DOHH2 (cell line): ENCODE measurements around the gene SERPINB12.
A peak's percentile ranks its signal among the peaks of the same experiment; 100 is the strongest.

Experiments used
- H3F3A ChIP-seq: fragments of 200-600 bp; sonication (generic), shearing (Covaris generic); 2 replicates; pipeline ENCODE4 v1.6.0; 2016; ENCODE audit warnings: antibody characterized with exemption, mild to moderate bottlenecking; ENCODE audit not compliant: control insufficient read depth, insufficient read depth
- H3K27ac ChIP-seq: fragments of 200-600 bp; sonication (generic); 2 replicates; pipeline ENCODE4 v1.5.1; 2014; ENCODE audit warnings: low read depth, mild to moderate bottlenecking, low read length, moderate library complexity
- H3K27me3 ChIP-seq: fragments of 200-600 bp; sonication (generic); 2 replicates; pipeline ENCODE4 v1.6.1; 2014; ENCODE audit warnings: mild to moderate bottlenecking, low read length, mixed read lengths; ENCODE audit not compliant: control insufficient read depth
- H3K36me3 ChIP-seq: fragments of 200-600 bp; sonication (generic); 2 replicates; pipeline ENCODE4 v1.6.1; 2014; ENCODE audit warnings: mild to moderate bottlenecking, low read length, moderate library complexity, mixed read lengths; ENCODE audit not compliant: control insufficient read depth
- H3K4me1 ChIP-seq: fragments of 200-600 bp; sonication (generic); 2 replicates; pipeline ENCODE4 v1.6.1; 2014; ENCODE audit warnings: mild to moderate bottlenecking, low read length, mixed read lengths; ENCODE audit not compliant: control insufficient read depth
- H3K4me2 ChIP-seq: fragments of 200-600 bp; sonication (generic); 2 replicates; pipeline ENCODE4 v1.6.0; 2014; ENCODE audit warnings: mild to moderate bottlenecking, low read length, moderate library complexity
- H3K4me3 ChIP-seq: fragments of 200-600 bp; sonication (generic); 2 replicates; pipeline ENCODE4 v1.5.1; 2014; ENCODE audit warnings: mild to moderate bottlenecking, low read length, mixed read lengths
- H3K79me2 ChIP-seq: fragments of 200-600 bp; sonication (generic); 2 replicates; pipeline ENCODE4 v1.6.1; 2014; ENCODE audit warnings: mild to moderate bottlenecking, low read length, mixed read lengths; ENCODE audit not compliant: control insufficient read depth
- H3K9me2 ChIP-seq: fragments of 200-600 bp; sonication (generic); replicated peaks from 2 replicates; pipeline ENCODE4 v1.6.1; 2014; ENCODE audit warnings: mild to moderate bottlenecking, low read length, mixed read lengths; ENCODE audit not compliant: control insufficient read depth
- H3K9me3 ChIP-seq: fragments of 200-600 bp; sonication (generic); 2 replicates; pipeline ENCODE4 v1.6.1; 2014; ENCODE audit warnings: antibody characterized with exemption, low read length, mixed read lengths; ENCODE audit not compliant: control insufficient read depth, insufficient read depth
- H4K20me1 ChIP-seq: fragments of 200-600 bp; sonication (generic); 2 replicates; pipeline ENCODE4 v1.6.0; 2014; ENCODE audit warnings: low read depth, mild to moderate bottlenecking, antibody characterized with exemption, low read length, moderate library complexity; ENCODE audit not compliant: control insufficient read depth, insufficient read depth
- EZH2phosphoT487 ChIP-seq: fragments of 200-600 bp; sonication (generic); IDR thresholded peaks from 2 replicates; pipeline ENCODE4 v1.6.1; 2017; ENCODE audit warnings: borderline replicate concordance, mild to moderate bottlenecking, antibody characterized with exemption, low read length, moderate library complexity, mixed read lengths
- TF ChIP-seq, protein P1 (sequence below): fragments of 200-600 bp; sonication (generic); IDR thresholded peaks from one replicate; pipeline ENCODE4 v1.5.1; 2014; ENCODE audit warnings: antibody characterized with exemption, mild to moderate bottlenecking, low read depth, low read length; ENCODE audit not compliant: poor library complexity, severe bottlenecking

Gene SERPINB12

GRCh38 chr18:63515801-63516200 is 26.4 kb upstream of the SERPINB12 start:
- H3K36me3 ChIP-seq: no peaks in the 10 kb centered on the region
- no peak overlapping the region for H3K4me3 ChIP-seq
- no peak for TF ChIP-seq EZH2phosphoT487
- no peaks in the 10 kb centered on the region for H3K9me2 ChIP-seq
- no peaks in the 10 kb centered on the region for H4K20me1 ChIP-seq
- H3K4me1 ChIP-seq: no peaks in the 10 kb centered on the region
- H3K9me3 ChIP-seq: no peaks in the 10 kb centered on the region
- peaks cover 10% of the 10 kb centered on the region for H3K27me3 ChIP-seq
- no peaks in the 10 kb centered on the region for H3F3A ChIP-seq
- H3K79me2 ChIP-seq: no peaks in the 10 kb centered on the region
- no peak overlapping the region for H3K27ac ChIP-seq
- H3K4me2 ChIP-seq: no peak overlapping the region

DNA sequence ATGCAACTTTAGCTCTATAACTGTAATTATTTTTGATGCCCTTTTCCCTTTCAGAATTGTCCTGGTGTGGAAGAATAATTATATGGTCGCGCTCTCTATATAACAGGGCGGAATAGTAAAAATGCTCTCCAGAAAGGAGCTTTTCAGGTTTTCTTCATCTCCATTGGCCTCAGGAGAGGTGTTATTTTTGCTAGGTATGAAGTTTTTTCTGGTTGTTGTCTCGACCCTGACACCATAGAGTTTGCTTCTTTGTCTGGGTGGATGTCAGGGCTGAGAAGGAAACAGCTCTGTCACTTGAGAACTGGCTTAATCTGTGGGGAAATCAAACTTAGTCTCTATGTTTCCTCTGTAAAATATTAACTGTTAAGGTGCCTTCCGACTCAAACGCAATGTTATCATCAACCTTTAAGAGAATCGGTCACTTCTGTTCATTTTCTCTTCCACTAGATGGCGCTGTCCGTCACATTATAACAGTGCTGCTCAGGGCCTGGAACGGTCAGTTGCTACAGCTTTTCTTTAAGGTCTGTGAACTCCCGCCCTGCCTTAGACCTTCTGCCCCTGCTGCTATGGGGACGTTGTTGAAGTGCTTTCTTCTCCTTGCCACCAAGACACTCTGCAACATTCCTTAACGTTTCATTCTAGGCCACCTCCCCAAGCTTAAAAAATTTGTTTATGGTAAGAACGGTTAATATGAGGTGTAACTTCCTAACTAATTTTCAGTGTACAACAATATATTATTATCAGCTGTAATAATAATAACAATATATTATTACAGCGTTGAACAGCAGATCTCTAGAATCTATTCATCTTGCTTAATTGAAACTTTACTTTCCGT is 23.8 kb upstream of the SERPINB12 start:
- Histone ChIP-seq H3K4me3 (no peak overlapping the region), H3K9me3 (no peaks in the 10 kb centered on the region), H3K4me1 (no peaks in the 10 kb centered on the region), H3K27me3 (peaks cover 18% of the 10 kb centered on the region), H3F3A (no peaks in the 10 kb centered on the region), H3K4me2 (no peak overlapping the region), H3K36me3 (no peaks in the 10 kb centered on the region), H3K79me2 (no peaks in the 10 kb centered on the region), H4K20me1 (no peaks in the 10 kb centered on the region), H3K9me2 (no peaks in the 10 kb centered on the region), H3K27ac (no peak overlapping the region)
- TF ChIP-seq, protein P1, sequence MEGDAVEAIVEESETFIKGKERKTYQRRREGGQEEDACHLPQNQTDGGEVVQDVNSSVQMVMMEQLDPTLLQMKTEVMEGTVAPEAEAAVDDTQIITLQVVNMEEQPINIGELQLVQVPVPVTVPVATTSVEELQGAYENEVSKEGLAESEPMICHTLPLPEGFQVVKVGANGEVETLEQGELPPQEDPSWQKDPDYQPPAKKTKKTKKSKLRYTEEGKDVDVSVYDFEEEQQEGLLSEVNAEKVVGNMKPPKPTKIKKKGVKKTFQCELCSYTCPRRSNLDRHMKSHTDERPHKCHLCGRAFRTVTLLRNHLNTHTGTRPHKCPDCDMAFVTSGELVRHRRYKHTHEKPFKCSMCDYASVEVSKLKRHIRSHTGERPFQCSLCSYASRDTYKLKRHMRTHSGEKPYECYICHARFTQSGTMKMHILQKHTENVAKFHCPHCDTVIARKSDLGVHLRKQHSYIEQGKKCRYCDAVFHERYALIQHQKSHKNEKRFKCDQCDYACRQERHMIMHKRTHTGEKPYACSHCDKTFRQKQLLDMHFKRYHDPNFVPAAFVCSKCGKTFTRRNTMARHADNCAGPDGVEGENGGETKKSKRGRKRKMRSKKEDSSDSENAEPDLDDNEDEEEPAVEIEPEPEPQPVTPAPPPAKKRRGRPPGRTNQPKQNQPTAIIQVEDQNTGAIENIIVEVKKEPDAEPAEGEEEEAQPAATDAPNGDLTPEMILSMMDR: peak; percentile 83
- no peak for TF ChIP-seq EZH2phosphoT487

GRCh38 chr18:63520053-63520685 is 22.0 kb upstream of the SERPINB12 start:
- H3K36me3 ChIP-seq: no peaks in the 10 kb centered on the region
- peaks cover 16% of the 10 kb centered on the region for H3K27me3 ChIP-seq
- H3K4me2 ChIP-seq: no peak overlapping the region
- no peak overlapping the region for H3K4me3 ChIP-seq
- no peaks in the 10 kb centered on the region for H3K4me1 ChIP-seq
- no peaks in the 10 kb centered on the region for H3K79me2 ChIP-seq
- no peaks in the 10 kb centered on the region for H4K20me1 ChIP-seq
- H3F3A ChIP-seq: no peaks in the 10 kb centered on the region
- H3K9me2 ChIP-seq: no peaks in the 10 kb centered on the region
- no peak overlapping the region for H3K27ac ChIP-seq
- no peak for TF ChIP-seq EZH2phosphoT487
- TF ChIP-seq, protein P1: no peak
- no peaks in the 10 kb centered on the region for H3K9me3 ChIP-seq

- H3K4me2 ChIP-seq: no peak overlapping the region
- no peaks in the 10 kb centered on the region for H3K36me3 ChIP-seq
- no peak for TF ChIP-seq EZH2phosphoT487
- TF ChIP-seq, protein P1: no peak
These were observed 18.5 kb upstream of the SERPINB12 start for GRCh38 chr18:63523660-63524059.

More at GRCh38 chr18:63523660-63524059, 18.5 kb upstream of the SERPINB12 start:
- peaks cover 12% of the 10 kb centered on the region for H3K27me3 ChIP-seq
- H3K9me3 ChIP-seq: no peaks in the 10 kb centered on the region
- H4K20me1 ChIP-seq: no peaks in the 10 kb centered on the region
- no peaks in the 10 kb centered on the region for H3F3A ChIP-seq
- no peak overlapping the region for H3K4me3 ChIP-seq
- H3K27ac ChIP-seq: no peak overlapping the region
- H3K9me2 ChIP-seq: no peaks in the 10 kb centered on the region
- H3K4me1 ChIP-seq: no peaks in the 10 kb centered on the region
- H3K79me2 ChIP-seq: no peaks in the 10 kb centered on the region
